ENCODE measurements around the gene METTL18. TPM values are rescaled to one million over a fixed set of nuclear protein-coding genes. Genes with fewer than 3 reads are reported as not detected.

The METTL18 gene
- total RNA-seq, 1 experiment from 2014 or later = 13.3 TPM

DNA sequence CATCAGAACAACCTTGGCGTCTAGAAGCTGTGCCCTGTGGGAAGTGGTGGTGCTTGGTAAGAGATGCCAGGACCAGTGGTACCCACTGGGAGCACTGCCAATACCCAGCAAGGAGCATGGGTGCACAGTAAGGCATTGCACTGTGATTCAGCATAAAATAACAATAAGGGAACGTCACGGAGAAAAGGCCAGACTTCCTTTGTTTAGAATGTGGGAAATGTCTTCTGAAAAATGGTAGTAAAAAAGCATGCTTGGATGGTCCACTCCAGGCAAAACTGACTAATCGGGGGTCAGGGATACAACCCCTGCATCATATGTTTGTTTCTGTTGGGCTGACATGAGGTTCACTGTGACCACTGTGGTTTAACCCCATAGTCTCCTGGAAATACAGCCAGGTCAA lies 14.7 kb downstream of the METTL18 start:
- peaks cover 19% of the 10 kb centered on the region for H3K36me3 Mint-ChIP-seq (ENCODE audit: insufficient read depth, unreplicated experiment)
- peaks cover 3% of the 10 kb centered on the region for H3K9me3 Mint-ChIP-seq (ENCODE audit: low read depth, unreplicated experiment)
- H3K4me1 Mint-ChIP-seq (ENCODE audit: low read depth, unreplicated experiment) = peaks cover 55% of the 10 kb centered on the region
- CTCF ChIA-PET = no interaction called here
- no TSS peak for BruUV-seq (replicated peaks)
- TF ChIP-seq, protein P1, sequence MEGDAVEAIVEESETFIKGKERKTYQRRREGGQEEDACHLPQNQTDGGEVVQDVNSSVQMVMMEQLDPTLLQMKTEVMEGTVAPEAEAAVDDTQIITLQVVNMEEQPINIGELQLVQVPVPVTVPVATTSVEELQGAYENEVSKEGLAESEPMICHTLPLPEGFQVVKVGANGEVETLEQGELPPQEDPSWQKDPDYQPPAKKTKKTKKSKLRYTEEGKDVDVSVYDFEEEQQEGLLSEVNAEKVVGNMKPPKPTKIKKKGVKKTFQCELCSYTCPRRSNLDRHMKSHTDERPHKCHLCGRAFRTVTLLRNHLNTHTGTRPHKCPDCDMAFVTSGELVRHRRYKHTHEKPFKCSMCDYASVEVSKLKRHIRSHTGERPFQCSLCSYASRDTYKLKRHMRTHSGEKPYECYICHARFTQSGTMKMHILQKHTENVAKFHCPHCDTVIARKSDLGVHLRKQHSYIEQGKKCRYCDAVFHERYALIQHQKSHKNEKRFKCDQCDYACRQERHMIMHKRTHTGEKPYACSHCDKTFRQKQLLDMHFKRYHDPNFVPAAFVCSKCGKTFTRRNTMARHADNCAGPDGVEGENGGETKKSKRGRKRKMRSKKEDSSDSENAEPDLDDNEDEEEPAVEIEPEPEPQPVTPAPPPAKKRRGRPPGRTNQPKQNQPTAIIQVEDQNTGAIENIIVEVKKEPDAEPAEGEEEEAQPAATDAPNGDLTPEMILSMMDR (IDR thresholded peaks at IDR 0.05; ENCODE audit: unreplicated experiment) = no peak
- intact Hi-C loops (cut with micrococcal nuclease; ENCODE audit: unreplicated experiment) = loop anchor here (2.0 kb wide), 2 partner anchors 15 to 29 kb away; partner anchors contain the start of gene METTL18
- H3K27ac Mint-ChIP-seq (ENCODE audit: unreplicated experiment) = peak overlapping the region; percentile 28
- peak; percentile 18 for DNase-seq
- no peaks in the 10 kb centered on the region for H3K27me3 Mint-ChIP-seq (ENCODE audit: unreplicated experiment)
- no peak overlapping the region for H3K4me3 Mint-ChIP-seq (ENCODE audit: low read depth, unreplicated experiment)

DNA sequence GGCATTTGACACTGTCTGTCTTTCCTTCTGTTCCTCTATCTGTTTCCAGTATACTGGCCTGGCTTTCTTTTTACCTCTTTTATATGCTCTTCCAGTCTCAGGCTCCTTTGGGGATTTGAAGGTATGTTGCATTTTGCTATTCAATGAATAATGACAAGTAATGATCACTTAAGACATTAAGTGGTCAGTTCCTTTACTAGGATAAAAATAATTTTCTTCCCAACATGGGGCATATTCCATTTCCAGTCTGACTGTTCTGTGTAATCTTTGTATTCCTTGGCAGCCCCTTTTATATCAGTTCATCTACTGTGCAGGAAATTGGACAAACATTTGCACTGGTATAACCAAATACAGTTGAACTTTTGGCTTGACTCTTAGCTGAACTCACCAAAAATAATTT lies 15.6 kb downstream of the METTL18 start:
- peaks cover 3% of the 10 kb centered on the region for H3K9me3 Mint-ChIP-seq (ENCODE audit: low read depth, unreplicated experiment)
- H3K36me3 Mint-ChIP-seq (ENCODE audit: insufficient read depth, unreplicated experiment) = peaks cover 19% of the 10 kb centered on the region
- intact Hi-C loops (cut with micrococcal nuclease; ENCODE audit: unreplicated experiment) = no loop called here
- no peaks in the 10 kb centered on the region for H3K27me3 Mint-ChIP-seq (ENCODE audit: unreplicated experiment)
- peak overlapping the region; percentile 28 for H3K27ac Mint-ChIP-seq (ENCODE audit: unreplicated experiment)
- peaks cover 46% of the 10 kb centered on the region for H3K4me1 Mint-ChIP-seq (ENCODE audit: low read depth, unreplicated experiment)
- no peak overlapping the region for H3K4me3 Mint-ChIP-seq (ENCODE audit: low read depth, unreplicated experiment)
- TF ChIP-seq, protein P1 (IDR thresholded peaks at IDR 0.05; ENCODE audit: unreplicated experiment) = no peak
- CTCF ChIA-PET = no interaction called here
- no peak for DNase-seq
- no TSS peak for BruUV-seq (replicated peaks)

DNA sequence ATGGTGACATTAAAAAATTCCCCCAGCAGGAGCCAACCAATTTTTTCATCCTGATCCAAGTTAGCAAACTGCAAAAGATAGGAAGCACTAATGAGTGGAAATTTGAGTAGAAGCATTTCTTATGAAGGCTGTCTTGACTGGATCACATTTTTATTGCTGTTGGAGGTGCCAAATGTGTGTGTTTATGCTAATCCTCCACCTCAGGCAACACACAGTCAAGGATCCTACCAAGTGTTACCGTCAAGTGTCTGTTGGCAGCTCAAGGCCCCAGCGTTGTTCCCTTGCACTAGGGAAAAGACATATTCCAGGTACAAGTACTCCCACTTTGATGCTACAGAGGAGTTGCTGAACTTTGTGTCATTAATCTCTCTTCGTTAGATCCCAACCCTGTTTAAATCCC lies 18.3 kb downstream of the METTL18 start:
- intact Hi-C loops (cut with micrococcal nuclease; ENCODE audit: unreplicated experiment) = no loop called here
- Mint-ChIP-seq H3K4me1 (ENCODE audit: low read depth, unreplicated experiment) (peaks cover 21% of the 10 kb centered on the region), H3K4me3 (ENCODE audit: low read depth, unreplicated experiment) (no peak overlapping the region), H3K27ac (ENCODE audit: unreplicated experiment) (no peak overlapping the region), H3K9me3 (ENCODE audit: low read depth, unreplicated experiment) (peaks cover 3% of the 10 kb centered on the region), H3K27me3 (ENCODE audit: unreplicated experiment) (no peaks in the 10 kb centered on the region), H3K36me3 (ENCODE audit: insufficient read depth, unreplicated experiment) (peaks cover 9% of the 10 kb centered on the region)
- CTCF ChIA-PET = interaction anchor here (0.6 kb wide), 1 partner anchor 622 kb away, joined by 3 read pairs; no protein-coding TSS in a partner anchor
- BruUV-seq (replicated peaks) = no TSS peak
- TF ChIP-seq, protein P1 (IDR thresholded peaks at IDR 0.05; ENCODE audit: unreplicated experiment) = no peak
- DNase-seq = no peak

DNA sequence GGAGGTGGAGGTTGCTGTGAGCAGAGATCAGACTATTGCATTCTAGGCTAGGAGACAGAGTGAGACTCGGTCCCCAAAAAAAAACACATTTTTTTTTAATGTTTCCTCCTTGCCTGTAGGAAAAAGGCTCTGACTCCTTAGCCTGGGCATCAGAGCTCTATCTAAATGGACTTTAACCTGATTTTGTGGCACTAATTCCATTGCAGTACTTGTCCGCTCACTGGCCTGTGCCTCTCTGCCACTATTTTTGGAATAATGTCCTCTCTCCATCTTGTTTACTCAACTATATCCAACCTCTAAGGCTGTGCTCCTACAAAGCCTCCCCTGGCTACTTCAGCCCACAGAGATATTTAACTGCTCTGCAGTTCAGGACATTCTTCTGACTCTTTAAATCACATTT lies 26.5 kb downstream of the METTL18 start:
- no peaks in the 10 kb centered on the region for H3K36me3 Mint-ChIP-seq (ENCODE audit: insufficient read depth, unreplicated experiment)
- CTCF ChIA-PET = no interaction called here
- H3K4me1 Mint-ChIP-seq (ENCODE audit: low read depth, unreplicated experiment) = peaks cover 16% of the 10 kb centered on the region
- DNase-seq = no peak
- intact Hi-C loops (cut with micrococcal nuclease; ENCODE audit: unreplicated experiment) = no loop called here
- no peak overlapping the region for H3K27ac Mint-ChIP-seq (ENCODE audit: unreplicated experiment)
- H3K4me3 Mint-ChIP-seq (ENCODE audit: low read depth, unreplicated experiment) = no peak overlapping the region
- no peaks in the 10 kb centered on the region for H3K27me3 Mint-ChIP-seq (ENCODE audit: unreplicated experiment)
- TF ChIP-seq, protein P1 (IDR thresholded peaks at IDR 0.05; ENCODE audit: unreplicated experiment) = no peak
- no TSS peak for BruUV-seq (replicated peaks)
- no peaks in the 10 kb centered on the region for H3K9me3 Mint-ChIP-seq (ENCODE audit: low read depth, unreplicated experiment)
